ENCODE data around the gene BICD1. TPM values are rescaled to one million over a fixed set of nuclear protein-coding genes. Genes with fewer than 3 reads are reported as not detected.

The BICD1 gene
- total and polyA plus RNA-seq, 2 donors (not counting 3 experiments of a cell fraction or from before 2014, with no cell fraction given): 12.2 to 51.0 TPM

- Histone ChIP-seq H3K27me3 (ENCODE audit: control insufficient read depth in 2 of 2, insufficient read depth in 2 of 2, low read length in 2 of 2) (no peaks in the 10 kb centered on the region), H3K9ac (replicated peaks; ENCODE audit: extremely low read depth, insufficient read depth, low read length) (no peak overlapping the region), H4K20me1 (replicated peaks; ENCODE audit: control insufficient read depth, extremely low read depth, insufficient read depth, low read length) (no peaks in the 10 kb centered on the region), H3K4me1 (ENCODE audit: control insufficient read depth, extremely low read depth, insufficient read depth, low read length) (peaks cover 19% of the 10 kb centered on the region), H3K79me2 (ENCODE audit: control insufficient read depth, insufficient read depth, low read length) (peaks cover 1% of the 10 kb centered on the region), H3K36me3 (ENCODE audit: control insufficient read depth in 2 of 2, extremely low read depth in 1 of 2, insufficient read depth in 2 of 2, low read length in 2 of 2) (no peaks in the 10 kb centered on the region), H3K27ac (ENCODE audit: insufficient read depth, low read depth, low read length) (no peak overlapping the region), H2AFZ (ENCODE audit: low read depth, low read length) (no peak overlapping the region), H3K9me3 (replicated peaks; ENCODE audit: control insufficient read depth, insufficient read depth, low read length) (no peaks in the 10 kb centered on the region), H3K4me2 (ENCODE audit: insufficient read depth, low read length) (no peak overlapping the region), H3K4me3 (replicated peaks in 1 of 3; ENCODE audit: insufficient read depth in 1 of 3, low read depth in 1 of 3, low read length in 3 of 3) (no peak overlapping the region), H3K9me1 (replicated peaks; ENCODE audit: control insufficient read depth, extremely low read depth, insufficient read depth, low read length) (no peaks in the 10 kb centered on the region)
- no TSS peak for BruUV-seq (replicated peaks)
- no peak for TF ChIP-seq POLR2A (IDR thresholded peaks at IDR 0.05; ENCODE audit: low read depth, low read length)
- TF ChIP-seq CTCF (IDR thresholded peaks at IDR 0.05; ENCODE audit: extremely low read depth in 1 of 2, insufficient read depth in 1 of 2, low read depth in 1 of 2, low read length in 2 of 2): no peak
- dilution Hi-C loops (cut with MboI; ENCODE audit: extremely low pct_ligation_motif_present, low sequenced_read_pairs): no loop called here
- ChIA-PET CTCF (no interaction called here), POLR2A (no interaction called here)
- FAIRE-seq: no peak
- DNase-seq (ENCODE audit: low read depth, low spot score): peak; percentile 33
- intact Hi-C loops (cut with micrococcal nuclease): no loop called here
Measured at GRCh38 chr12:32201976-32202375, 95.3 kb downstream of the BICD1 start.

- POLR2A ChIA-PET: no interaction called here
- H3K79me2 ChIP-seq (ENCODE audit: control insufficient read depth, insufficient read depth, low read length): peaks cover 1% of the 10 kb centered on the region
- no peak overlapping the region for H3K27ac ChIP-seq (ENCODE audit: insufficient read depth, low read depth, low read length)
- H2AFZ ChIP-seq (ENCODE audit: low read depth, low read length): no peak overlapping the region
- FAIRE-seq (no peak), DNase-seq (ENCODE audit: low read depth, low spot score) (no peak)
- TF ChIP-seq MYC (IDR thresholded peaks at IDR 0.05; ENCODE audit: low read depth, low read length) (no peak), JUN (IDR thresholded peaks at IDR 0.05; ENCODE audit: borderline replicate concordance, insufficient read depth, insufficient read length, low read depth) (no peak)
- peaks cover 3% of the 10 kb centered on the region for H3K4me1 ChIP-seq (ENCODE audit: control insufficient read depth, extremely low read depth, insufficient read depth, low read length)
- dilution Hi-C loops (cut with MboI; ENCODE audit: extremely low pct_ligation_motif_present, low sequenced_read_pairs) (no loop called here), intact Hi-C loops (cut with micrococcal nuclease) (no loop called here)
- H3K9me1 ChIP-seq (replicated peaks; ENCODE audit: control insufficient read depth, extremely low read depth, insufficient read depth, low read length): no peaks in the 10 kb centered on the region
- no peaks in the 10 kb centered on the region for H3K9me3 ChIP-seq (replicated peaks; ENCODE audit: control insufficient read depth, insufficient read depth, low read length)
- no peaks in the 10 kb centered on the region for H3K36me3 ChIP-seq (ENCODE audit: control insufficient read depth in 2 of 2, extremely low read depth in 1 of 2, insufficient read depth in 2 of 2, low read length in 2 of 2)
- CTCF ChIA-PET: no interaction called here
- no peaks in the 10 kb centered on the region for H4K20me1 ChIP-seq (replicated peaks; ENCODE audit: control insufficient read depth, extremely low read depth, insufficient read depth, low read length)
- no peak overlapping the region for H3K9ac ChIP-seq (replicated peaks; ENCODE audit: extremely low read depth, insufficient read depth, low read length)
- H3K4me2 ChIP-seq (ENCODE audit: insufficient read depth, low read length): no peak overlapping the region
- no peaks in the 10 kb centered on the region for H3K27me3 ChIP-seq (ENCODE audit: control insufficient read depth in 2 of 2, insufficient read depth in 2 of 2, low read length in 2 of 2)
- BruUV-seq (replicated peaks): no TSS peak
- H3K4me3 ChIP-seq (replicated peaks in 1 of 3; ENCODE audit: insufficient read depth in 1 of 3, low read depth in 1 of 3, low read length in 3 of 3): no peak overlapping the region
Measured at GRCh38 chr12:32205731-32206130, 99.1 kb downstream of the BICD1 start.
